ENCODE results near the gene PPP2R2C.

DNA sequence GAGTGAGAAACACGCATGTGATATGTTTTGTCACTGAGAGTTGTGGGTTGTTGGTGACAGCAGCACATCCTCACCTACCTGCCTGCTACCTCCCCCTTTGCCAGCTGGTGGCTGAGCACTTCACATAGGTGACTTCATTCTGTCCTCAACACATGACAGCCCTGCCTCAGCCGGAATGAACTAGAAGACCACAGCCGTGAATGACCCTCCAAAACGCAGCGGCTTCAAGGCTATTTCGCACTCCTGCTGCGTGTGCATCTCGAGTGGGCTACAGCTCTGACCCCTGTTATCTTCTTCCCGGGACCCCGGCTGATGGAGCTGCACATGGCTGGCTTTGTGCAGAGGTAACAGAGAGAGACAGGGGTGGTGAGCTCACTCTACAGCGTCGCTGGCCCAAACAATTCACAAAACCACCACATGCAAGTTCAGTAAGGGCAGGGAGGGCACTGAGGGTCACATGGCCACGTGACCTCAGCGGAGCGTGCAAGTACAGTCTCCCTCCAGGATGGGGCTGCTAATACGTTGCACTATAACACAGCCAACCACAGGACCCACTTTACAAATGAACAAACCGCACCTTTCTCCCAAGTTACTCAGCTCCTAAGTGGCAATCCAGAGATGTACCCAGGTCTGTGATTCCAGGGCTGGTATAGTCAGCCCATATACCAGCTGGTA is 6.3 kb upstream of the PPP2R2C start:
- no peak for TF ChIP-seq POLR2AphosphoS5 (IDR thresholded peaks at IDR 0.05)
- TF ChIP-seq, protein P1, sequence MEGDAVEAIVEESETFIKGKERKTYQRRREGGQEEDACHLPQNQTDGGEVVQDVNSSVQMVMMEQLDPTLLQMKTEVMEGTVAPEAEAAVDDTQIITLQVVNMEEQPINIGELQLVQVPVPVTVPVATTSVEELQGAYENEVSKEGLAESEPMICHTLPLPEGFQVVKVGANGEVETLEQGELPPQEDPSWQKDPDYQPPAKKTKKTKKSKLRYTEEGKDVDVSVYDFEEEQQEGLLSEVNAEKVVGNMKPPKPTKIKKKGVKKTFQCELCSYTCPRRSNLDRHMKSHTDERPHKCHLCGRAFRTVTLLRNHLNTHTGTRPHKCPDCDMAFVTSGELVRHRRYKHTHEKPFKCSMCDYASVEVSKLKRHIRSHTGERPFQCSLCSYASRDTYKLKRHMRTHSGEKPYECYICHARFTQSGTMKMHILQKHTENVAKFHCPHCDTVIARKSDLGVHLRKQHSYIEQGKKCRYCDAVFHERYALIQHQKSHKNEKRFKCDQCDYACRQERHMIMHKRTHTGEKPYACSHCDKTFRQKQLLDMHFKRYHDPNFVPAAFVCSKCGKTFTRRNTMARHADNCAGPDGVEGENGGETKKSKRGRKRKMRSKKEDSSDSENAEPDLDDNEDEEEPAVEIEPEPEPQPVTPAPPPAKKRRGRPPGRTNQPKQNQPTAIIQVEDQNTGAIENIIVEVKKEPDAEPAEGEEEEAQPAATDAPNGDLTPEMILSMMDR (IDR thresholded peaks at IDR 0.05) = no peak
